Kidney (tissue), 14 donors: Measurements from ENCODE around the gene KITLG. TPM values are rescaled to one million over a fixed set of nuclear protein-coding genes. Genes with fewer than 3 reads are reported as not detected.

Source experiments
- DNase-seq, 5 donors: peaks; one replicate each; pipeline ENCODE4 v3.0.0-alpha.2; 2013 to 2020
- FAIRE-seq: peaks from 2 replicates; lab custom pipeline; 2012; peaks lifted over from hg19 to GRCh38; lab: Jason Lieb, UNC
- H3K27ac ChIP-seq, 2 donors: one replicate each; pipeline ENCODE4 v1.7.0; 2013; ENCODE audit warnings: low read depth in 2 of 2, low read length in 2 of 2, inconsistent platforms in 1 of 2
- H3K27me3 ChIP-seq: one replicate; pipeline ENCODE4 v1.7.1; 2013; ENCODE audit warnings: low read length, inconsistent platforms; ENCODE audit not compliant: control insufficient read depth, insufficient read depth
- H3K36me3 ChIP-seq, 3 donors: one replicate each; pipeline versions ENCODE4 v1.7.0 to v1.7.1; 2013; ENCODE audit warnings: low read length in 3 of 3, control low read depth in 1 of 3, inconsistent platforms in 1 of 3; ENCODE audit not compliant: insufficient read depth in 3 of 3, control insufficient read depth in 2 of 3
- H3K4me1 ChIP-seq, 3 donors: one replicate each; pipeline versions ENCODE4 v1.7.0 to v1.7.1; 2013; ENCODE audit warnings: low read length in 3 of 3, inconsistent platforms in 1 of 3, low read depth in 1 of 3; ENCODE audit not compliant: control insufficient read depth in 2 of 3, insufficient read depth in 2 of 3
- H3K4me3 ChIP-seq, 3 donors: one replicate each; pipeline versions ENCODE4 v1.7.0 to v1.8.1; 2013; ENCODE audit warnings: low read length in 3 of 3, control low read depth in 1 of 3, inconsistent platforms in 1 of 3
- H3K9ac ChIP-seq, 3 donors: one replicate each; pipeline versions ENCODE4 v1.7.0 to v1.7.1; 2013; ENCODE audit warnings: low read length in 3 of 3, control low read depth in 1 of 3, inconsistent platforms in 1 of 3
- H3K9me3 ChIP-seq, 3 donors: one replicate each; pipeline versions ENCODE4 v1.7.0 to v1.7.1; 2013; ENCODE audit warnings: low read length in 3 of 3, control low read depth in 1 of 3, inconsistent platforms in 1 of 3; ENCODE audit not compliant: control insufficient read depth in 2 of 3, insufficient read depth in 1 of 3
- intact Hi-C: fragments of 100-400 bp; cut with DNase I; formaldehyde crosslinking; loops from one replicate; pipeline ENCODE4 v1.11.1; 2022
- polyA plus RNA-seq: library from polyadenylated mRNA; stranded (reverse); fragments of 350-450 nt; fragmentation: Illumina TruSeq; extraction: RNeasy Lipid Tissue Mini Kit (QIAGEN cat#74804); gene quantifications from one replicate; pipeline ENCODE4 v1.2.3, GENCODE V29; 2014; ENCODE audit warnings: low read depth, low replicate concordance; ENCODE audit not compliant: insufficient read depth
- total RNA-seq: library from RNA; stranded (reverse); fragmentation: NEBNext Ultra II Directional; extraction: Animal tissue kit (Norgen Biotek cat#: 25700); gene quantifications from one replicate; pipeline ENCODE4 v1.2.1, GENCODE V29; 2021
- TF ChIP-seq, protein P1 (sequence below): IDR thresholded peaks from 3 replicates; pipeline ENCODE4 v1.5.1; 2012; ENCODE audit warnings: mild to moderate bottlenecking, moderate library complexity, borderline replicate concordance; ENCODE audit not compliant: insufficient read depth; ENCODE audit errors: extremely low read depth
- donor health status: control.
- donor health status: control.
- donor health status: control.
- donor health status: control.
- donor health status: control.
- donor health status: DM: yes; HTN: yes; CAD: no.
- donor health status: Normal renal cell carcinoma (clear cell type).

KITLG gene
- total and polyA plus RNA-seq, 2 donors from 2014 or later: 17.6 to 125 TPM

DNA sequence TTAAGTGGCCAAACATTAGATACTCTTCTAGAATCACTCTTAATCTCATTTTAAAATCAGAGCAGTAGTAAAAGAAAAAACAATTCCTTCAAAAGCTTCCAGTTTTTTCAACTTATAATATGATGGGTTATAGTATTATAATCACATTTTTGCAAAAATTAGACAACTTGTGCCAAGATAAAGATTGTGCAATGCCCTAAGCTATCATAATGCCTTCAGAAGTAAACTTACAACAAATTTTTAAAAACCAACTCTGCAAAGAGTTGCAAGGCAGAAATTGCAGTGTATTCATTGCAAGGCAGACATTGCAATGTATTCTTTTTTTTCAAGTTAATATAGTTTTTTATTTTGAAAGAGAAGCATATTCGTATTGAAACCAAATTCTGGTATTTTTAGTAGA is 47.2 kb upstream of the KITLG start:
- Histone ChIP-seq H3K9ac (no peak overlapping the region), H3K36me3 (no peaks in the 10 kb centered on the region), H3K27ac (no peak overlapping the region), H3K4me1 (no peaks in the 10 kb centered on the region), H3K27me3 (no peaks in the 10 kb centered on the region), H3K9me3 (no peaks in the 10 kb centered on the region), H3K4me3 (no peak overlapping the region)
- DNase-seq: no peak
- FAIRE-seq: no peak
- intact Hi-C loops: no loop called here
- TF ChIP-seq, protein P1, sequence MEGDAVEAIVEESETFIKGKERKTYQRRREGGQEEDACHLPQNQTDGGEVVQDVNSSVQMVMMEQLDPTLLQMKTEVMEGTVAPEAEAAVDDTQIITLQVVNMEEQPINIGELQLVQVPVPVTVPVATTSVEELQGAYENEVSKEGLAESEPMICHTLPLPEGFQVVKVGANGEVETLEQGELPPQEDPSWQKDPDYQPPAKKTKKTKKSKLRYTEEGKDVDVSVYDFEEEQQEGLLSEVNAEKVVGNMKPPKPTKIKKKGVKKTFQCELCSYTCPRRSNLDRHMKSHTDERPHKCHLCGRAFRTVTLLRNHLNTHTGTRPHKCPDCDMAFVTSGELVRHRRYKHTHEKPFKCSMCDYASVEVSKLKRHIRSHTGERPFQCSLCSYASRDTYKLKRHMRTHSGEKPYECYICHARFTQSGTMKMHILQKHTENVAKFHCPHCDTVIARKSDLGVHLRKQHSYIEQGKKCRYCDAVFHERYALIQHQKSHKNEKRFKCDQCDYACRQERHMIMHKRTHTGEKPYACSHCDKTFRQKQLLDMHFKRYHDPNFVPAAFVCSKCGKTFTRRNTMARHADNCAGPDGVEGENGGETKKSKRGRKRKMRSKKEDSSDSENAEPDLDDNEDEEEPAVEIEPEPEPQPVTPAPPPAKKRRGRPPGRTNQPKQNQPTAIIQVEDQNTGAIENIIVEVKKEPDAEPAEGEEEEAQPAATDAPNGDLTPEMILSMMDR: no peak

DNA sequence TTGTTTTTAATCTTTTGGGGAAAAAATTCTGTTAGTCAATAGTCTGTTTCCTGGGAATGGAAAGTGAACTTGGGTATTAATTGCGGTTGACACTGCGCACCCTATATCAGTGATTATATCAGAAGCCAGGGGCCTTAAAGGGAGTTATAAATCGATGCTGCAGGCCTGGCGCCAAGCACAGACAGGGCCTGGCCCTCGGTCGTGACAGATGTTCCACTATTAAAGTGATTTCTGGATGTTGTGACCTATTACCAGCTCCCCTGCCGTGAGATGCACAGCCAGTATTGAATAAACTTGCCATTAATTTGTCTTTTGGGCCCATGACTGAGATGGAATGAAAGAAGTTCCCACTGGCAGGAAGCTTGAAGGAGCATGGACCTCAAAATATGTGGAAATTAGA is 45.1 kb upstream of the KITLG start:
- Histone ChIP-seq H3K27me3 (no peaks in the 10 kb centered on the region), H3K36me3 (no peaks in the 10 kb centered on the region), H3K9me3 (no peaks in the 10 kb centered on the region), H3K27ac (no peak overlapping the region), H3K4me3 (no peak overlapping the region), H3K9ac (no peak overlapping the region), H3K4me1 (no peaks in the 10 kb centered on the region)
- DNase-seq (no peak), FAIRE-seq (no peak)
- intact Hi-C loops: no loop called here
- TF ChIP-seq, protein P1: no peak

DNA sequence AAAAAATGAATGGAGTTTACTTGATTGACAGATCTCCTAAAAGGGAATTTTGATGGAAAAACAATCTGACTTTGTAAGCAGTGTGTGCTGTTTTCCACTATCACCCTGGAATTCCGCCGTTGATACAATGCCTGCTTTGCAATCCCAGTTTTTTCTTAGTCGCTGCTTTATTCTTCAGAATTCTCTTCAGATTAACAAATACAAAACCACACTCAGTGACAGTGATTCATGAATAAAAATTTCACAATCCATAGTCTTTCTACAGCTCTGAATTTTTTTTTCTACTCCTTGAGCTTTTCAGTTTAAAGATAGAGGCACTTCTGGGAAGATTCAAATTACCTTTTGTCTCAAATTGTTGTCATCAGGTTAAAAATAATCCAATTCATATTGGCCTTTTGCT is 44.6 kb upstream of the KITLG start:
- FAIRE-seq (no peak), DNase-seq (no peak)
- Histone ChIP-seq H3K36me3 (no peaks in the 10 kb centered on the region), H3K4me3 (no peak overlapping the region), H3K27me3 (no peaks in the 10 kb centered on the region), H3K27ac (no peak overlapping the region), H3K4me1 (no peaks in the 10 kb centered on the region), H3K9ac (no peak overlapping the region), H3K9me3 (no peaks in the 10 kb centered on the region)
- intact Hi-C loops: no loop called here
- TF ChIP-seq, protein P1: no peak
